IPS-18c (cell line): ENCODE data around the gene SRCIN1.

Experiments used
- H3K4me3 ChIP-seq: 2 replicates; pipeline ENCODE4 v1.7.0; 2013; ENCODE audit warnings: low read depth, mild to moderate bottlenecking, low read length, moderate library complexity; ENCODE audit not compliant: insufficient read depth
- H3K9me3 ChIP-seq: one replicate; pipeline ENCODE4 v1.6.1; 2013; ENCODE audit warnings: mild to moderate bottlenecking, low read length, moderate library complexity; ENCODE audit not compliant: control insufficient read depth, insufficient read depth

The SRCIN1 gene

DNA sequence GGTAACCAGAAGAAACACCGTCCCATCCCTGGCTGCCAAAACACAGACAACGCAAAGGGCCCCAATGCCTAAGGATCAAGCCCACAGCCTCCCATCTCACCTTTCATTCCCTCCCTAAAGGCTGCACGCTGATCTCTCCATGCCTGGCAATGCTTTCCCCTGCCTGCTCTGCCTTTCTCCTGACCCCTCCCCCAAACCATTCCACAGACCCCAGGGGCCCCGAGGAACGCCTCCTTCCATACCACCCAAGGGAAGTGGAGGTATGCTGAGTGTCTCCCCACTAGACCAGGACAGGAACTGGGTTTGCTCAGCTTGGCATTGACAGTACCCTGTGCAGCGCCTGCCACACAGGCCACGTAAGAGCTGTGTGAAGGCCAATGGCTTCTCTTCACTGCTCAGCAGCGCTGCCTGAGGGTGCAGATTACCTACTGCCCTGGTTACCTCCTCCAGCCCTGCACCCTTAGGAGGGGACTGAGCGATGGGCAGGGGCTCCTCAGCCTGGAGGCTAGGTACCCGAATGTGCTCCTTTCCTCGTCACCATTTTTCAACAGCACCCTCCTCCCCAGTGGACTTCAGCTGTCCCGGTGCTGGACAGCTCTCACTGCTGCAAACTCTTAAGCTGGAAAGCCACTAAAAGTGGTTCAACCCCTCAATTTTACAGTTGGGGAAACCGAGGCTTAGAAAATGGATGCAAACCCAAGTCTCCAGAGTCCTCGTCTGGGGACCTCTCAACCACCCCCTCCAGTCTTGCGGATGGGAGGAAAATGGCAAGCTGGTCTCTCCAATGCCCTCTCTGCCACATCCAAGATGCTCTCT lies 45.0 kb downstream of the SRCIN1 start:
- H3K4me3 ChIP-seq, result no peak overlapping the region
- no peaks in the 10 kb centered on the region for H3K9me3 ChIP-seq

GRCh38 chr17:38559880-38560230 lies 45.9 kb downstream of the SRCIN1 start:
- no peak overlapping the region; the same call in 1 of the 2 replicates for H3K4me3 ChIP-seq

GRCh38 chr17:38559051-38559879 lies 46.5 kb downstream of the SRCIN1 start:
- peak overlapping the region; percentile 59 for H3K4me3 ChIP-seq
- H3K9me3 ChIP-seq, result no peaks in the 10 kb centered on the region

More at GRCh38 chr17:38559880-38560230, 45.9 kb downstream of the SRCIN1 start:
- H3K9me3 ChIP-seq, result no peaks in the 10 kb centered on the region

GRCh38 chr17:38558728-38559050 lies 47.1 kb downstream of the SRCIN1 start:
- no peaks in the 10 kb centered on the region for H3K9me3 ChIP-seq
- H3K4me3 ChIP-seq, result peak overlapping the region; percentile 59

- no peaks in the 10 kb centered on the region for H3K9me3 ChIP-seq
Measured at GRCh38 chr17:38557836-38558727, 47.7 kb downstream of the SRCIN1 start.

GRCh38 chr17:38557396-38557795 lies 48.4 kb downstream of the SRCIN1 start:
- Histone ChIP-seq H3K9me3 (no peaks in the 10 kb centered on the region), H3K4me3 (no peak overlapping the region)

More at GRCh38 chr17:38557836-38558727, 47.7 kb downstream of the SRCIN1 start:
- H3K4me3 ChIP-seq, result peak overlapping the region; percentile 59

GRCh38 chr17:38556239-38556638 lies 49.5 kb downstream of the SRCIN1 start:
- H3K9me3 ChIP-seq, result no peaks in the 10 kb centered on the region
- H3K4me3 ChIP-seq, result no peak overlapping the region

DNA sequence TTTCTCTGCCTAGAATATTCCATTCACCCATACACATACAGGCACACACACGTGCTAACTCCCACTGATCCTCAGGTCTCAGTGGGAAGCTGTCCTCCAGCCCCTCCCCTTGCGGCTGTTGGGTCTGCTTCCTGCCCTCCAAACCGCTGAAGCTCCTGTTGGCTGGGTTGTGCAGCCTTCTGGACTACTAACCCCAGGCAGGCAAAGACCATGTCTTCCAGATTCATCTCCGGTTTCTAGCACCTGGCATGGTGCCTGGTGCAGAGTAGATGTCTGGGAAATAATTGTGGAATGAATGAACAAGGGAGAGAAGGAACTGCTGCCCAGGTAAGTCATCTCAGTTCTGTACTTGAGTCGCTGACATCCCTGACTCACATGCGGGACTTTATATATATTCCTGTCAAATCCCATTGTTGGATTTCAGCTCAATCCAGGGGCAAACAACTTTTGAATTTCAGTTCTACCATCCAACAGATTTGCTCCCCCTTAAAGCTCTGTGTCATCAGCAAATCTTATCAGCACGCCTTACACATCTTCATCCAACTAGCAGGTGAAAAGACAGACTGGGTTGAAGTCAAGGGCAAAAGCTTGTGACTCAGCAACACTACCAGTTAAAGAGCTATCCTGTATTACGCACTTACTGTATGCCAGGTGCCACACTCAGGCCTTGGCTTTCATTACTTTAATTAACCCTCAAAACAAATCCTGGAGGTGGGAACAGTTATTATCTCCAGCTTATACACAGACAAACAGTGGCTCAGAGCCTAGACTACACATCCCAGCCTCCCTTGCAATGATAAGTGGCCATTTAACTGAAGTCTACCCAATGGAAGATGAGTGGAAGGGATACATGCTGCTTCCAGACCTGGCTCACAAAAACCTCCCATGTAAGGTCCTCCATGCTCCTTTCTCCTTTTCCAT lies 51.1 kb downstream of the SRCIN1 start:
- Histone ChIP-seq H3K4me3 (no peak overlapping the region), H3K9me3 (no peaks in the 10 kb centered on the region)

GRCh38 chr17:38552343-38552742 lies 53.4 kb downstream of the SRCIN1 start:
- H3K4me3 ChIP-seq, result no peak overlapping the region

DNA sequence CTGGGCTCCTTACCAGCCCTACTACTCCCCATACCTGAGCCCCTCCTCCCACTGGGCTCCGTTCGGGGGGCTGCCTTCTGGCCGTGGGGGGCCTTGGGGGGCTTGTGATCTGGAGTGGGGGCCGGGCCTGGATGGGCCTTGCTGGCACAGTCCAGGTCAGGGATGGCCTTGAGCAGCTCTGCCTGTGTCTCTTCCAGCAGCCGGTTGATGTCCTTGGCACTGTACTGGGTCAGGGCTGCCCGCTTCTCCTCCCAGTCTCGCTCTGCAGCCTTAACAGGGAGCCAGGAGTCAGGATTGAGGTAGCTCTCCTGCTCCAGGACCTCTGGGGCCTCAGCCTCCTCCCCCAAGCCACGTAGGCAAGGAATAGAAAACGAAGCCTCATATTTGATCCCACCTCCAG lies 54.6 kb downstream of the SRCIN1 start:
- Histone ChIP-seq H3K4me3 (no peak overlapping the region), H3K9me3 (no peaks in the 10 kb centered on the region)

More at GRCh38 chr17:38552343-38552742, 53.4 kb downstream of the SRCIN1 start:
- H3K9me3 ChIP-seq, result no peaks in the 10 kb centered on the region

- H3K9me3 ChIP-seq, result no peaks in the 10 kb centered on the region
- no peak overlapping the region for H3K4me3 ChIP-seq
Measured at GRCh38 chr17:38550661-38551060, 55.1 kb downstream of the SRCIN1 start.

DNA sequence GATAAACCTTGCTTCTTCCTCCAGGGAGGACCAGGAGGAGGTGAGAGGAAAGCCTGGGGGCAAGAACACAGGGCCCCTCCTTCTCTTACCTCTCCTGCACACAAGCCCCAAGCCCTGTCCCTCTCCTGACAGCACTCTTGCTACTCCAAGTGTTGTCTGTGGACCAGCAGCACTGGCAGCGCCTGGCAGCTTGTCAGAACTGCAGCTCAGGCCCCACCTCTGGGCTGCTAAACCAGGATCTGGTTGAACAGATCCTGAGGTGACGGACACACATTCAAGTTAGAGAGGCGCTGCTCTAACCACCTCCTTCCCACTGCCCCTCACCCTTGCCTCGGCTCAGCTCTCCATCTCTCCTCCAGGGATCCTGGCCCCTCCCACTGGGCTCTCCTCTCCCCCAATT lies 56.5 kb downstream of the SRCIN1 start:
- no peaks in the 10 kb centered on the region for H3K9me3 ChIP-seq
- no peak overlapping the region for H3K4me3 ChIP-seq

- H3K9me3 ChIP-seq, result no peaks in the 10 kb centered on the region
- no peak overlapping the region for H3K4me3 ChIP-seq
Measured at GRCh38 chr17:38547444-38547843, 58.3 kb downstream of the SRCIN1 start.

- Histone ChIP-seq H3K9me3 (no peaks in the 10 kb centered on the region), H3K4me3 (no peak overlapping the region)
Measured at GRCh38 chr17:38546396-38546795, 59.4 kb downstream of the SRCIN1 start.

DNA sequence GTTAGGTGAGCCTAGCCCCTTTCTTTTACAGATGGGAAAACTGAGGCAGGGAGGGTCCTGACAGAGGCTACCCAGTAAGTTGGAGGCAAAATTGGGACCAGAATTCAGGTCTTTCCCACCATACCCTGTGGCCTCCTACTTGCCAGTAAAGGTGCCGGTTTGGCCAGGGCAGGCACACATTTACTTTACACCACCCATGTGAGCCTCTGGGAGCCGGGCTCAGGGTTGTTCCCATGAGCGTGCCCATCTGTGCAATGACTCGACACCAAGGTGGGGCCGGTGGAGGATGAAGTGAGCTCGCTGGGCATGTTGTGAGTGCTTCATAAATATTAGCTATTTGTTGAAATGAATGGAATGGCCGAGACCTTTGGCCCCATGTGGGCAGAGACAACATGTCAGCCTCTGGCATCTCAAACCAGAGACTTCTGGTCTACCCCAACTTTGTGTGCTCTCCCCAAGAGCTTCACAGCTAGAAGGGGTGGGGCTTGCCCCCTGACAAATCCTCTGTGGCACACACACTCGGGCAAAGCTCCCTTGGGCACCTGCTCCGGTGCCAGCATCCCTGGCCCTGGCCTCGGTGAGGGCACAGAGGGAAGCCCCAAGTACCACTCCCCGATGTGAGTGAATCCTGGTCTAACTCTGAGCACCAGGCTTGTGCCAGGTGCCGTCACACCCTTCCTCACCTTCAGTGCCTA lies 60.1 kb downstream of the SRCIN1 start:
- H3K4me3 ChIP-seq, result no peak overlapping the region
- H3K9me3 ChIP-seq, result no peaks in the 10 kb centered on the region

DNA sequence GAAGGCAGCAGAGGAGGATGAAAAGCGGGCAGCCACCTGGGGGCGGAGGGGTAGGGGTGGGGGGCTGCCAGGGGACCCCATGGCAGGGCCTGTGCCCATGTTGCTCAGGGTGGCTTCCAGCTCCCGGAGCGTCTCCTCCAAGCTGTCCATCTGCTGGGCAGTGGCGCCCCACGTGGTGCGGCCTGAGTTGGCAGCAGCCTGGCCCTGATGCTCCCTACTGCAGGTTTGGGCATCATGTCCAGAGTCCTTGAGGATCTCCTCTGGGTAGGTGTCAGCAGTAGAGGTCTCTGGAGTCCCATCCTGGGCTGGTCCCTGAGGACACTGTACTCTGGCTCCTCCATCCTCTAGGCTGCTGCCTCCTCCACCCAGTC lies 60.9 kb downstream of the SRCIN1 start:
- Histone ChIP-seq H3K9me3 (no peaks in the 10 kb centered on the region), H3K4me3 (no peak overlapping the region)
